Measurements from ENCODE around the gene FBXO28. TPM values are rescaled to one million over a fixed set of nuclear protein-coding genes. Genes with fewer than 3 reads are reported as not detected.

The FBXO28 gene
- total RNA-seq, 2 experiments from 2014 or later: 19.5 to 20.0 TPM

GRCh38 chr1:224131253-224131652 lies 17.3 kb downstream of the FBXO28 start:
- intact Hi-C loops (cut with micrococcal nuclease): no loop called here
- no peak for DNase-seq
- no peaks in the 10 kb centered on the region for H3K27me3 Mint-ChIP-seq
- H3K36me3 Mint-ChIP-seq: peaks cover 23% of the 10 kb centered on the region
- H3K27ac Mint-ChIP-seq: no peak overlapping the region
- ChIA-PET POLR2A (no interaction called here), CTCF (interaction anchor here (1.1 kb wide), 1 partner anchor 15 kb away, joined by 3 read pairs; no protein-coding TSS in a partner anchor)
- no peak overlapping the region for H3K4me3 Mint-ChIP-seq
- peaks cover 3% of the 10 kb centered on the region for H3K4me1 Mint-ChIP-seq (ENCODE audit: low read depth)
- H3K9me3 Mint-ChIP-seq: no peaks in the 10 kb centered on the region

GRCh38 chr1:224132901-224133300 lies 19.0 kb downstream of the FBXO28 start:
- Mint-ChIP-seq H3K4me1 (ENCODE audit: low read depth) (no peaks in the 10 kb centered on the region), H3K36me3 (peaks cover 27% of the 10 kb centered on the region), H3K4me3 (no peak overlapping the region), H3K27ac (no peak overlapping the region), H3K27me3 (no peaks in the 10 kb centered on the region), H3K9me3 (no peaks in the 10 kb centered on the region)
- DNase-seq: no peak
- CTCF ChIA-PET: no interaction called here
- POLR2A ChIA-PET: no interaction called here
- intact Hi-C loops (cut with micrococcal nuclease): no loop called here

GRCh38 chr1:224133741-224134299 lies 19.9 kb downstream of the FBXO28 start:
- H3K27me3 Mint-ChIP-seq: no peaks in the 10 kb centered on the region
- intact Hi-C loops (cut with micrococcal nuclease): no loop called here
- H3K4me1 Mint-ChIP-seq (ENCODE audit: low read depth): no peaks in the 10 kb centered on the region
- no peak for DNase-seq
- H3K27ac Mint-ChIP-seq: no peak overlapping the region
- H3K4me3 Mint-ChIP-seq: no peak overlapping the region
- ChIA-PET POLR2A (no interaction called here), CTCF (no interaction called here)
- peaks cover 29% of the 10 kb centered on the region for H3K36me3 Mint-ChIP-seq
- H3K9me3 Mint-ChIP-seq: no peaks in the 10 kb centered on the region

GRCh38 chr1:224137518-224137917 lies 23.6 kb downstream of the FBXO28 start:
- ChIA-PET POLR2A (no interaction called here), CTCF (interaction anchor here (0.6 to 3.0 kb wide), 3 partner anchors 13 to 141 kb away, joined by 3 to 13 read pairs (median 3); no protein-coding TSS in a partner anchor)
- no peak overlapping the region for H3K4me3 Mint-ChIP-seq

GRCh38 chr1:224138198-224138597 lies 24.3 kb downstream of the FBXO28 start:
- POLR2A ChIA-PET: no interaction called here

More at GRCh38 chr1:224137518-224137917, 23.6 kb downstream of the FBXO28 start:
- Mint-ChIP-seq H3K36me3 (peaks cover 11% of the 10 kb centered on the region), H3K27me3 (no peaks in the 10 kb centered on the region), H3K9me3 (no peaks in the 10 kb centered on the region), H3K27ac (no peak overlapping the region), H3K4me1 (ENCODE audit: low read depth) (no peaks in the 10 kb centered on the region)
- DNase-seq: no peak
- intact Hi-C loops (cut with micrococcal nuclease): no loop called here

GRCh38 chr1:224141693-224142092 lies 27.8 kb downstream of the FBXO28 start:
- no peak overlapping the region for H3K27ac Mint-ChIP-seq
- POLR2A ChIA-PET: no interaction called here
- DNase-seq: no peak
- no peaks in the 10 kb centered on the region for H3K9me3 Mint-ChIP-seq
- intact Hi-C loops (cut with micrococcal nuclease): no loop called here
- H3K36me3 Mint-ChIP-seq: peaks cover 11% of the 10 kb centered on the region
- no peak overlapping the region for H3K4me3 Mint-ChIP-seq
- CTCF ChIA-PET: no interaction called here
- no peaks in the 10 kb centered on the region for H3K27me3 Mint-ChIP-seq
- no peaks in the 10 kb centered on the region for H3K4me1 Mint-ChIP-seq (ENCODE audit: low read depth)

More at GRCh38 chr1:224138198-224138597, 24.3 kb downstream of the FBXO28 start:
- Mint-ChIP-seq H3K4me3 (no peak overlapping the region), H3K4me1 (ENCODE audit: low read depth) (no peaks in the 10 kb centered on the region), H3K27ac (no peak overlapping the region), H3K27me3 (no peaks in the 10 kb centered on the region), H3K9me3 (no peaks in the 10 kb centered on the region), H3K36me3 (peaks cover 11% of the 10 kb centered on the region)
- intact Hi-C loops (cut with micrococcal nuclease): no loop called here
- DNase-seq: no peak
- CTCF ChIA-PET: interaction anchor here (0.6 to 3.0 kb wide), 3 partner anchors 12 to 140 kb away, joined by 3 to 13 read pairs (median 3); no protein-coding TSS in a partner anchor

GRCh38 chr1:224149709-224150108 lies 35.8 kb downstream of the FBXO28 start:
- ChIA-PET CTCF (no interaction called here), POLR2A (interaction anchor here (0.8 kb wide), 1 partner anchor 25 kb away, joined by 3 read pairs; no protein-coding TSS in a partner anchor)
- DNase-seq: no peak
- no peaks in the 10 kb centered on the region for H3K27me3 Mint-ChIP-seq
- H3K36me3 Mint-ChIP-seq: peaks cover 5% of the 10 kb centered on the region
- H3K4me3 Mint-ChIP-seq: no peak overlapping the region
- no peaks in the 10 kb centered on the region for H3K9me3 Mint-ChIP-seq
- intact Hi-C loops (cut with micrococcal nuclease): no loop called here
- H3K27ac Mint-ChIP-seq: no peak overlapping the region
- peaks cover 6% of the 10 kb centered on the region for H3K4me1 Mint-ChIP-seq (ENCODE audit: low read depth)

- Mint-ChIP-seq H3K36me3 (peaks cover 7% of the 10 kb centered on the region), H3K27me3 (no peaks in the 10 kb centered on the region), H3K4me1 (ENCODE audit: low read depth) (peaks cover 6% of the 10 kb centered on the region), H3K9me3 (no peaks in the 10 kb centered on the region), H3K4me3 (no peak overlapping the region), H3K27ac (no peak overlapping the region)
- ChIA-PET CTCF (interaction anchor here (0.9 to 1.0 kb wide), 3 partner anchors 11 to 116 kb away, joined by 3 to 4 read pairs (median 3); no protein-coding TSS in a partner anchor), POLR2A (no interaction called here)
- intact Hi-C loops (cut with micrococcal nuclease): no loop called here
- DNase-seq: no peak
Measured at GRCh38 chr1:224151117-224151516, 37.2 kb downstream of the FBXO28 start.

- H3K36me3 Mint-ChIP-seq: peaks cover 18% of the 10 kb centered on the region
- no peak overlapping the region for H3K27ac Mint-ChIP-seq
- intact Hi-C loops (cut with micrococcal nuclease): no loop called here
- no peaks in the 10 kb centered on the region for H3K27me3 Mint-ChIP-seq
- ChIA-PET POLR2A (no interaction called here), CTCF (no interaction called here)
- H3K9me3 Mint-ChIP-seq: no peaks in the 10 kb centered on the region
- no peak for DNase-seq
- H3K4me3 Mint-ChIP-seq: no peak overlapping the region
- no peaks in the 10 kb centered on the region for H3K4me1 Mint-ChIP-seq (ENCODE audit: low read depth)
Measured at GRCh38 chr1:224157316-224157715, 43.4 kb downstream of the FBXO28 start.

GRCh38 chr1:224159541-224159940 lies 45.6 kb downstream of the FBXO28 start:
- Mint-ChIP-seq H3K4me3 (no peak overlapping the region), H3K36me3 (peaks cover 16% of the 10 kb centered on the region), H3K27ac (no peak overlapping the region), H3K9me3 (no peaks in the 10 kb centered on the region), H3K27me3 (no peaks in the 10 kb centered on the region), H3K4me1 (ENCODE audit: low read depth) (no peaks in the 10 kb centered on the region)
- no peak for DNase-seq
- ChIA-PET POLR2A (no interaction called here), CTCF (interaction anchor here (1.1 to 1.3 kb wide), 2 partner anchors 174 to 298 kb away, joined by 3 read pairs; no protein-coding TSS in a partner anchor)
- intact Hi-C loops (cut with micrococcal nuclease): no loop called here

GRCh38 chr1:224160171-224160682 lies 46.3 kb downstream of the FBXO28 start:
- intact Hi-C loops (cut with micrococcal nuclease): no loop called here
- peaks cover 16% of the 10 kb centered on the region for H3K36me3 Mint-ChIP-seq
- no peak overlapping the region for H3K4me3 Mint-ChIP-seq
- DNase-seq: no peak
- H3K27ac Mint-ChIP-seq: no peak overlapping the region
- H3K4me1 Mint-ChIP-seq (ENCODE audit: low read depth): no peaks in the 10 kb centered on the region
- CTCF ChIA-PET: no interaction called here
- POLR2A ChIA-PET: no interaction called here
- H3K9me3 Mint-ChIP-seq: no peaks in the 10 kb centered on the region
- H3K27me3 Mint-ChIP-seq: no peaks in the 10 kb centered on the region

GRCh38 chr1:224162768-224163167 lies 48.9 kb downstream of the FBXO28 start:
- Mint-ChIP-seq H3K4me3 (no peak overlapping the region), H3K27me3 (no peaks in the 10 kb centered on the region), H3K36me3 (peaks cover 7% of the 10 kb centered on the region), H3K27ac (no peak overlapping the region), H3K9me3 (no peaks in the 10 kb centered on the region), H3K4me1 (ENCODE audit: low read depth) (no peaks in the 10 kb centered on the region)
- ChIA-PET POLR2A (no interaction called here), CTCF (no interaction called here)
- intact Hi-C loops (cut with micrococcal nuclease): no loop called here
- DNase-seq: no peak

GRCh38 chr1:224163311-224163710 lies 49.4 kb downstream of the FBXO28 start:
- Mint-ChIP-seq H3K4me3 (no peak overlapping the region), H3K27ac (no peak overlapping the region), H3K36me3 (peaks cover 5% of the 10 kb centered on the region), H3K4me1 (ENCODE audit: low read depth) (no peaks in the 10 kb centered on the region), H3K27me3 (no peaks in the 10 kb centered on the region), H3K9me3 (no peaks in the 10 kb centered on the region)
- ChIA-PET POLR2A (no interaction called here), CTCF (no interaction called here)
- no peak for DNase-seq
- intact Hi-C loops (cut with micrococcal nuclease): no loop called here
